ENCODE data around the gene GLRA1. TPM values are rescaled to one million over a fixed set of nuclear protein-coding genes. Genes with fewer than 3 reads are reported as not detected.

Gene GLRA1
- total RNA-seq, 1 experiment from 2014 or later: not detected

GRCh38 chr5:151890299-151890698, 34.4 kb downstream of the GLRA1 start:
- Histone ChIP-seq H3K4me3 (ENCODE audit: low read length) (no peak overlapping the region), H3K27ac (ENCODE audit: low read length) (no peak overlapping the region), H3K79me2 (ENCODE audit: low read length) (no peaks in the 10 kb centered on the region), H3K27me3 (ENCODE audit: low read length) (no peaks in the 10 kb centered on the region), H3K9me3 (ENCODE audit: low read length) (no peaks in the 10 kb centered on the region), H3K4me2 (ENCODE audit: low read length) (no peak overlapping the region), H4K20me1 (ENCODE audit: low read length) (no peaks in the 10 kb centered on the region), H3K9ac (ENCODE audit: low read length) (no peak overlapping the region), H3K36me3 (ENCODE audit: low read depth, low read length) (no peaks in the 10 kb centered on the region), H3F3A (ENCODE audit: low read length, unreplicated experiment) (no peaks in the 10 kb centered on the region), H3K9me2 (replicated peaks; ENCODE audit: low read length) (no peaks in the 10 kb centered on the region), H2AFZ (ENCODE audit: low read length) (no peak overlapping the region), H3K4me1 (ENCODE audit: insufficient read depth, low read length) (no peaks in the 10 kb centered on the region)
- no TSS peak for BruUV-seq (replicated peaks)
- no peak for TF ChIP-seq EZH2phosphoT487 (IDR thresholded peaks at IDR 0.05; ENCODE audit: borderline replicate concordance, low read length)
- no peak for TF ChIP-seq CTCF (conservative IDR thresholded peaks at IDR 0.05; ENCODE audit: low read depth, low read length)
- TF ChIP-seq EZH2 (IDR thresholded peaks at IDR 0.05; ENCODE audit: low read length, unreplicated experiment): no peak
- ChIA-PET CTCF (no interaction called here), POLR2A (ENCODE audit: unreplicated experiment) (no interaction called here)
- intact Hi-C loops (cut with micrococcal nuclease): no loop called here
- DNase-seq (no peak), ATAC-seq (no peak)

- ChIA-PET CTCF (no interaction called here), POLR2A (ENCODE audit: unreplicated experiment) (no interaction called here)
- no peak overlapping the region for H3K27ac ChIP-seq (ENCODE audit: low read length)
- no peak for TF ChIP-seq EZH2phosphoT487 (IDR thresholded peaks at IDR 0.05; ENCODE audit: borderline replicate concordance, low read length)
- TF ChIP-seq EZH2 (IDR thresholded peaks at IDR 0.05; ENCODE audit: low read length, unreplicated experiment): no peak
- TF ChIP-seq CTCF (conservative IDR thresholded peaks at IDR 0.05; ENCODE audit: low read depth, low read length): no peak
- H2AFZ ChIP-seq (ENCODE audit: low read length): no peak overlapping the region
- H3K9me2 ChIP-seq (replicated peaks; ENCODE audit: low read length): no peaks in the 10 kb centered on the region
- no peaks in the 10 kb centered on the region for H3F3A ChIP-seq (ENCODE audit: low read length, unreplicated experiment)
- DNase-seq (no peak), ATAC-seq (no peak)
- H4K20me1 ChIP-seq (ENCODE audit: low read length): no peaks in the 10 kb centered on the region
- H3K9me3 ChIP-seq (ENCODE audit: low read length): no peaks in the 10 kb centered on the region
- no peak overlapping the region for H3K4me3 ChIP-seq (ENCODE audit: low read length)
- no peaks in the 10 kb centered on the region for H3K27me3 ChIP-seq (ENCODE audit: low read length)
- no peak overlapping the region for H3K4me2 ChIP-seq (ENCODE audit: low read length)
- H3K36me3 ChIP-seq (ENCODE audit: low read depth, low read length): no peaks in the 10 kb centered on the region
- no TSS peak for BruUV-seq (replicated peaks)
- H3K79me2 ChIP-seq (ENCODE audit: low read length): no peaks in the 10 kb centered on the region
- H3K9ac ChIP-seq (ENCODE audit: low read length): no peak overlapping the region
- intact Hi-C loops (cut with micrococcal nuclease): no loop called here
- no peaks in the 10 kb centered on the region for H3K4me1 ChIP-seq (ENCODE audit: insufficient read depth, low read length)
Measured at GRCh38 chr5:151889614-151890013, 35.0 kb downstream of the GLRA1 start.

GRCh38 chr5:151886546-151887275, 37.9 kb downstream of the GLRA1 start:
- H2AFZ ChIP-seq (ENCODE audit: low read length): no peak overlapping the region
- no peak overlapping the region for H3K27ac ChIP-seq (ENCODE audit: low read length)
- CTCF ChIA-PET: no interaction called here
- no peak for ATAC-seq
- intact Hi-C loops (cut with micrococcal nuclease): no loop called here
- H3K9ac ChIP-seq (ENCODE audit: low read length): no peak overlapping the region
- H3K4me3 ChIP-seq (ENCODE audit: low read length): no peak overlapping the region
- no peaks in the 10 kb centered on the region for H4K20me1 ChIP-seq (ENCODE audit: low read length)
- POLR2A ChIA-PET (ENCODE audit: unreplicated experiment): no interaction called here
- no peaks in the 10 kb centered on the region for H3K9me2 ChIP-seq (replicated peaks; ENCODE audit: low read length)
- H3K27me3 ChIP-seq (ENCODE audit: low read length): no peaks in the 10 kb centered on the region
- H3K36me3 ChIP-seq (ENCODE audit: low read depth, low read length): no peaks in the 10 kb centered on the region
- H3K4me1 ChIP-seq (ENCODE audit: insufficient read depth, low read length): no peaks in the 10 kb centered on the region
- H3K9me3 ChIP-seq (ENCODE audit: low read length): no peaks in the 10 kb centered on the region
- H3F3A ChIP-seq (ENCODE audit: low read length, unreplicated experiment): no peaks in the 10 kb centered on the region
- no peak overlapping the region for H3K4me2 ChIP-seq (ENCODE audit: low read length)
- TF ChIP-seq CTCF (conservative IDR thresholded peaks at IDR 0.05; ENCODE audit: low read depth, low read length): no peak
- DNase-seq: no peak
- BruUV-seq (replicated peaks): no TSS peak
- H3K79me2 ChIP-seq (ENCODE audit: low read length): no peaks in the 10 kb centered on the region
